HEK293 (cell line): ENCODE data around the gene HRK.

Experiments
- CTCF ChIP-seq: fragments of 450-650 bp; formaldehyde crosslinking; IDR thresholded peaks from 2 replicates; pipeline ENCODE4 v1.5.1; 2016; ENCODE audit warnings: missing biosample characterization, missing genetic modification characterization
- MEIS1 ChIP-seq: sonication (generic); formaldehyde crosslinking; IDR thresholded peaks from 2 replicates; pipeline ENCODE4 v1.8.1; 2022; ENCODE audit warnings: missing genetic modification reagents, mild to moderate bottlenecking, borderline replicate concordance
- PATZ1 ChIP-seq: fragments of 450-650 bp; formaldehyde crosslinking; IDR thresholded peaks from 2 replicates; pipeline ENCODE4 v1.5.1; 2016; ENCODE audit warnings: missing biosample characterization, missing genetic modification characterization
- PRDM1 ChIP-seq: fragments of 450-650 bp; formaldehyde crosslinking; IDR thresholded peaks from 2 replicates; pipeline ENCODE4; 2016; ENCODE audit warnings: missing biosample characterization, missing genetic modification characterization
- ZNF133 ChIP-seq: fragments of 450-650 bp; formaldehyde crosslinking; IDR thresholded peaks from 2 replicates; pipeline ENCODE4 v1.5.1; 2016; ENCODE audit warnings: missing biosample characterization, missing genetic modification characterization
- ZNF341 ChIP-seq: fragments of 450-650 bp; formaldehyde crosslinking; IDR thresholded peaks from 2 replicates; pipeline ENCODE4; 2016; ENCODE audit warnings: low read depth, missing biosample characterization, missing genetic modification characterization
- ZNF37A ChIP-seq: fragments of 450-650 bp; IDR thresholded peaks from 2 replicates; pipeline ENCODE4 v1.5.1; 2018; ENCODE audit warnings: missing biosample characterization, missing genetic modification characterization
- ZNF398 ChIP-seq: fragments of 450-650 bp; formaldehyde crosslinking; IDR thresholded peaks from 2 replicates; pipeline ENCODE4 v1.5.1; 2017; ENCODE audit warnings: missing biosample characterization, missing genetic modification characterization
- ZNF549 ChIP-seq: fragments of 450-650 bp; IDR thresholded peaks from 2 replicates; pipeline ENCODE4 v1.5.1; 2018; ENCODE audit warnings: missing biosample characterization, missing genetic modification characterization, mild to moderate bottlenecking, inconsistent platforms, moderate library complexity
- ZSCAN18 ChIP-seq: fragments of 450-650 bp; formaldehyde crosslinking; IDR thresholded peaks from 2 replicates; pipeline ENCODE4 v1.5.1; 2016; ENCODE audit warnings: missing biosample characterization, missing genetic modification characterization
- TF ChIP-seq, protein P1 (sequence below): fragments of 450-650 bp; formaldehyde crosslinking; IDR thresholded peaks from 2 replicates; pipeline ENCODE4 v1.5.1; 2016; ENCODE audit warnings: missing biosample characterization, missing genetic modification characterization
- TF ChIP-seq, protein P2 (sequence below): fragments of 450-650 bp; formaldehyde crosslinking; IDR thresholded peaks from 2 replicates; pipeline ENCODE4 v1.5.1; 2016; ENCODE audit warnings: missing biosample characterization, missing genetic modification characterization
- TF ChIP-seq, protein P3 (sequence below): IDR thresholded peaks from 2 replicates; pipeline ENCODE4 v1.6.1; 2011; ENCODE audit warnings: mild to moderate bottlenecking, low read depth, low read length, borderline replicate concordance

DNA sequence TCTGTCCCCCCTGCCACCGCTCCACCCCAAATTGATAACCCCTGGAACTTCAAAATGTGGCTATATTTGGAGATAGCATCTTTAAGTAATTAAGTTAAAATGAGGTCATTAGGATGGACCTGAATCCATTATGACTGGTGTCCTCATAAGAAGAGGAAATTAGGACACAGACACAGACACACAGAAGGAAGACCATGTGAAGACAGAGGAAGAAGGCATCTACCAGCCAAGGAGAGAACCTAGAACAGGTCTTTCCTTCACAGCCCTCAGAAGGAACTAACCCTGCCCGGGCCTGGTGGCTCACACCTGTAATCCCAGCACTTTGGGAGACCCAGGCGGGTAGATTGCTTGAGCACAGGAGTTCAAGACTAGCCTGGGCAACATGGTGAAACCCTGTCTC lies 3.6 kb upstream of the HRK start:
- no peak for TF ChIP-seq CTCF (tag by site-specific recombination)
- no peak for TF ChIP-seq ZNF37A
- TF ChIP-seq PRDM1, result no peak
- no peak for TF ChIP-seq MEIS1
- TF ChIP-seq, protein P1, sequence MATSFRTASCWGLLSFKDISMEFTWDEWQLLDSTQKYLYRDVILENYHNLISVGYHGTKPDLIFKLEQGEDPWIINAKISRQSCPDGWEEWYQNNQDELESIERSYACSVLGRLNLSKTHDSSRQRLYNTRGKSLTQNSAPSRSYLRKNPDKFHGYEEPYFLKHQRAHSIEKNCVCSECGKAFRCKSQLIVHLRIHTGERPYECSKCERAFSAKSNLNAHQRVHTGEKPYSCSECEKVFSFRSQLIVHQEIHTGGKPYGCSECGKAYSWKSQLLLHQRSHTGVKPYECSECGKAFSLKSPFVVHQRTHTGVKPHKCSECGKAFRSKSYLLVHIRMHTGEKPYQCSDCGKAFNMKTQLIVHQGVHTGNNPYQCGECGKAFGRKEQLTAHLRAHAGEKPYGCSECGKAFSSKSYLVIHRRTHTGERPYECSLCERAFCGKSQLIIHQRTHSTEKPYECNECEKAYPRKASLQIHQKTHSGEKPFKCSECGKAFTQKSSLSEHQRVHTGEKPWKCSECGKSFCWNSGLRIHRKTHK, result no peak
- no peak for TF ChIP-seq ZNF133 (tag by site-specific recombination)
- no peak for TF ChIP-seq ZNF341 (tag by site-specific recombination)
- TF ChIP-seq PATZ1 (tag by site-specific recombination), result no peak
- no peak for TF ChIP-seq ZNF549 (tag by site-specific recombination)
- TF ChIP-seq ZSCAN18, result no peak
- no peak for TF ChIP-seq ZNF398
- TF ChIP-seq, protein P2, sequence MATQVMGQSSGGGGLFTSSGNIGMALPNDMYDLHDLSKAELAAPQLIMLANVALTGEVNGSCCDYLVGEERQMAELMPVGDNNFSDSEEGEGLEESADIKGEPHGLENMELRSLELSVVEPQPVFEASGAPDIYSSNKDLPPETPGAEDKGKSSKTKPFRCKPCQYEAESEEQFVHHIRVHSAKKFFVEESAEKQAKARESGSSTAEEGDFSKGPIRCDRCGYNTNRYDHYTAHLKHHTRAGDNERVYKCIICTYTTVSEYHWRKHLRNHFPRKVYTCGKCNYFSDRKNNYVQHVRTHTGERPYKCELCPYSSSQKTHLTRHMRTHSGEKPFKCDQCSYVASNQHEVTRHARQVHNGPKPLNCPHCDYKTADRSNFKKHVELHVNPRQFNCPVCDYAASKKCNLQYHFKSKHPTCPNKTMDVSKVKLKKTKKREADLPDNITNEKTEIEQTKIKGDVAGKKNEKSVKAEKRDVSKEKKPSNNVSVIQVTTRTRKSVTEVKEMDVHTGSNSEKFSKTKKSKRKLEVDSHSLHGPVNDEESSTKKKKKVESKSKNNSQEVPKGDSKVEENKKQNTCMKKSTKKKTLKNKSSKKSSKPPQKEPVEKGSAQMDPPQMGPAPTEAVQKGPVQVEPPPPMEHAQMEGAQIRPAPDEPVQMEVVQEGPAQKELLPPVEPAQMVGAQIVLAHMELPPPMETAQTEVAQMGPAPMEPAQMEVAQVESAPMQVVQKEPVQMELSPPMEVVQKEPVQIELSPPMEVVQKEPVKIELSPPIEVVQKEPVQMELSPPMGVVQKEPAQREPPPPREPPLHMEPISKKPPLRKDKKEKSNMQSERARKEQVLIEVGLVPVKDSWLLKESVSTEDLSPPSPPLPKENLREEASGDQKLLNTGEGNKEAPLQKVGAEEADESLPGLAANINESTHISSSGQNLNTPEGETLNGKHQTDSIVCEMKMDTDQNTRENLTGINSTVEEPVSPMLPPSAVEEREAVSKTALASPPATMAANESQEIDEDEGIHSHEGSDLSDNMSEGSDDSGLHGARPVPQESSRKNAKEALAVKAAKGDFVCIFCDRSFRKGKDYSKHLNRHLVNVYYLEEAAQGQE (tag by site-specific recombination), result no peak
- TF ChIP-seq, protein P3, sequence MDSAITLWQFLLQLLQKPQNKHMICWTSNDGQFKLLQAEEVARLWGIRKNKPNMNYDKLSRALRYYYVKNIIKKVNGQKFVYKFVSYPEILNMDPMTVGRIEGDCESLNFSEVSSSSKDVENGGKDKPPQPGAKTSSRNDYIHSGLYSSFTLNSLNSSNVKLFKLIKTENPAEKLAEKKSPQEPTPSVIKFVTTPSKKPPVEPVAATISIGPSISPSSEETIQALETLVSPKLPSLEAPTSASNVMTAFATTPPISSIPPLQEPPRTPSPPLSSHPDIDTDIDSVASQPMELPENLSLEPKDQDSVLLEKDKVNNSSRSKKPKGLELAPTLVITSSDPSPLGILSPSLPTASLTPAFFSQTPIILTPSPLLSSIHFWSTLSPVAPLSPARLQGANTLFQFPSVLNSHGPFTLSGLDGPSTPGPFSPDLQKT, result no peak
